ENCODE data around the gene DNM1. TPM values are rescaled to one million over a fixed set of nuclear protein-coding genes. Genes with fewer than 3 reads are reported as not detected.
A peak's percentile ranks its signal among the peaks of the same experiment; 100 is the strongest.

The DNM1 gene
- total and polyA plus RNA-seq, 12 donors: 2.1 to 13.7 (median 3.9) TPM

DNA sequence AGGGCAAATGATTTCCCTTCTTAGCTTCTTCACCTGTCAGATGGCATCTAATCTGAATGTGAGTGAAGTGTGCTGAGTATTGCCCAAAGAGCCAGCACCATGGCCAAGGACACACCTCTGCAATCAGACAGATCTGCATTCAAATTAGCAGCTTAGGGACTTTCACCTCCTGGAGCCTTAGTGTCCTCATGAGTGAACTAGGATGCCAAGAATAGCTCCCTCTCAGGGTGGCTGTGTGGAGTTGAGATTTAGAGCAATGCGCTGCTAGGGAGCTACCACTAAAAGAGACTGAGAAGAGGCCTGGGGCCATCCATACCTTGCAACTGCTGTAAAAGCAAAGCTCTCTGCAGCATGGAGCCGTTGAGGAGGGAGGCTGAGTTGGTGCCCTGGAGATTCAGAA is 13.2 kb upstream of the DNM1 start:
- ATAC-seq (no peak), DNase-seq (no peak)
- intact Hi-C loops (cut with DNase I): loop anchor here in 4 of 10 donors (10.0 kb wide), 2 partner anchors 135 to 155 kb away; partner anchors contain the start of genes SLC27A4 (in 3 of the 4), COQ4 (in 1 of the 4) and TRUB2 (in 1 of the 4)
- 50 to 62% methylated on average over 2 of the region's 2 CpGs for WGBS, 2 donors
- Histone ChIP-seq H3K4me1 (peaks cover 10 to 32% (median 21%) of the 10 kb centered on the region in 9 donors), H3K36me3 (peaks cover 0 to 53% (median 11%) of the 10 kb centered on the region in 9 donors), H3K9me3 (no peaks in the 10 kb centered on the region), H3K27ac (no peak overlapping the region), H3K4me3 (peak overlapping the region in 3 of 10 donors; percentile 68 to 89 (median 85)), H3K27me3 (no peaks in the 10 kb centered on the region)
- TF ChIP-seq, protein P1, sequence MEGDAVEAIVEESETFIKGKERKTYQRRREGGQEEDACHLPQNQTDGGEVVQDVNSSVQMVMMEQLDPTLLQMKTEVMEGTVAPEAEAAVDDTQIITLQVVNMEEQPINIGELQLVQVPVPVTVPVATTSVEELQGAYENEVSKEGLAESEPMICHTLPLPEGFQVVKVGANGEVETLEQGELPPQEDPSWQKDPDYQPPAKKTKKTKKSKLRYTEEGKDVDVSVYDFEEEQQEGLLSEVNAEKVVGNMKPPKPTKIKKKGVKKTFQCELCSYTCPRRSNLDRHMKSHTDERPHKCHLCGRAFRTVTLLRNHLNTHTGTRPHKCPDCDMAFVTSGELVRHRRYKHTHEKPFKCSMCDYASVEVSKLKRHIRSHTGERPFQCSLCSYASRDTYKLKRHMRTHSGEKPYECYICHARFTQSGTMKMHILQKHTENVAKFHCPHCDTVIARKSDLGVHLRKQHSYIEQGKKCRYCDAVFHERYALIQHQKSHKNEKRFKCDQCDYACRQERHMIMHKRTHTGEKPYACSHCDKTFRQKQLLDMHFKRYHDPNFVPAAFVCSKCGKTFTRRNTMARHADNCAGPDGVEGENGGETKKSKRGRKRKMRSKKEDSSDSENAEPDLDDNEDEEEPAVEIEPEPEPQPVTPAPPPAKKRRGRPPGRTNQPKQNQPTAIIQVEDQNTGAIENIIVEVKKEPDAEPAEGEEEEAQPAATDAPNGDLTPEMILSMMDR (IDR thresholded peaks at IDR 0.05): no peak

- peak; percentile 16 to 27 for DNase-seq
These were observed 12.4 kb upstream of the DNM1 start for GRCh38 chr9:128190516-128191405.

GRCh38 chr9:128191406-128192046 is 11.7 kb upstream of the DNM1 start, which contains the start of gene CIZ1:
CIZ1 (minus strand) TSS chr9:128191572; CDS start chr9:128190857, 715 bp downstream.
- no peaks in the 10 kb centered on the region for H3K27me3 ChIP-seq
- ATAC-seq (peak; percentile 86 to 94 (median 92)), DNase-seq (peak; percentile 73 to 83)
- peaks cover 10 to 32% (median 21%) of the 10 kb centered on the region in 9 donors for H3K4me1 ChIP-seq
- TF ChIP-seq, protein P1 (IDR thresholded peaks at IDR 0.05): peak; percentile 67 to 93 (median 82)
- intact Hi-C loops (cut with DNase I): loop anchor here in 4 of 10 donors (10.0 kb wide), 2 partner anchors 133 to 153 kb away; partner anchors contain the start of genes SLC27A4 (in 3 of the 4), COQ4 (in 1 of the 4) and TRUB2 (in 1 of the 4)
- H3K4me3 ChIP-seq: peak within 1 kb of the TSS; percentile 48 to 97 (median 88)
- peaks cover 0 to 38% (median 11%) of the 10 kb centered on the region in 9 donors for H3K36me3 ChIP-seq
- WGBS, 2 donors: 0 to 1% methylated on average over 66 to 71 of the region's 71 CpGs
- H3K27ac ChIP-seq: peak within 1 kb of the TSS; percentile 74 to 94 (median 88)
- no peaks in the 10 kb centered on the region for H3K9me3 ChIP-seq

More at GRCh38 chr9:128190516-128191405, 12.4 kb upstream of the DNM1 start:
- intact Hi-C loops (cut with DNase I): loop anchor here in 4 of 10 donors (10.0 kb wide), 2 partner anchors 134 to 154 kb away; partner anchors contain the start of genes SLC27A4 (in 3 of the 4), COQ4 (in 1 of the 4) and TRUB2 (in 1 of the 4)
- no peaks in the 10 kb centered on the region for H3K9me3 ChIP-seq
- peak overlapping the region; percentile 48 to 97 (median 88) for H3K4me3 ChIP-seq
- peak overlapping the region; percentile 74 to 94 (median 88) for H3K27ac ChIP-seq
- peak in 6 of 8 donors; percentile 1 to 43 (median 6) for ATAC-seq
- H3K27me3 ChIP-seq: no peaks in the 10 kb centered on the region
- peaks cover 0 to 45% (median 11%) of the 10 kb centered on the region in 9 donors for H3K36me3 ChIP-seq
- WGBS, 2 donors: 20 to 21% methylated on average over 32 of the region's 32 CpGs
- H3K4me1 ChIP-seq: peaks cover 10 to 32% (median 21%) of the 10 kb centered on the region in 9 donors
- TF ChIP-seq, protein P1 (IDR thresholded peaks at IDR 0.05): no peak

All from heart right ventricle (tissue), 16 donors.